ENCODE measurements around the gene ABI3BP.
"Not testable (repeated sequence)": the region's sequence is repeated elsewhere in the genome, so short reads cannot be mapped to it uniquely, and the experiment has no call there.

ABI3BP gene

GRCh38 chr3:100953103-100953502 lies 40.1 kb downstream of the ABI3BP start:
- no peak for DNase-seq (ENCODE audit: low read depth)
- peak; percentile 14 for TF ChIP-seq CTCF (conservative IDR thresholded peaks at IDR 0.05; ENCODE audit: low read depth, low read length)
- no peak overlapping the region for H3K4me3 ChIP-seq (ENCODE audit: low read length)

- no peak for DNase-seq (ENCODE audit: low read depth)
- no peak overlapping the region for H3K4me3 ChIP-seq (ENCODE audit: low read length)
- no peak for TF ChIP-seq CTCF (conservative IDR thresholded peaks at IDR 0.05; ENCODE audit: low read depth, low read length)
Measured at GRCh38 chr3:100947119-100947518, 46.1 kb downstream of the ABI3BP start.

- not testable (repeated sequence) for DNase-seq (ENCODE audit: low read depth); H3K4me3 ChIP-seq (ENCODE audit: low read length)
Measured at GRCh38 chr3:100946096-100946495, 47.1 kb downstream of the ABI3BP start.

- TF ChIP-seq CTCF (conservative IDR thresholded peaks at IDR 0.05; ENCODE audit: low read depth, low read length), result no peak
- DNase-seq (ENCODE audit: low read depth), result no peak
- no peak overlapping the region for H3K4me3 ChIP-seq (ENCODE audit: low read length)
Measured at GRCh38 chr3:100941451-100941850, 51.8 kb downstream of the ABI3BP start.

GRCh38 chr3:100941041-100941440 lies 52.2 kb downstream of the ABI3BP start:
- DNase-seq (ENCODE audit: low read depth), result no peak
- H3K4me3 ChIP-seq (ENCODE audit: low read length), result no peak overlapping the region
- TF ChIP-seq CTCF (conservative IDR thresholded peaks at IDR 0.05; ENCODE audit: low read depth, low read length), result no peak

GRCh38 chr3:100936931-100937330 lies 56.3 kb downstream of the ABI3BP start:
- H3K4me3 ChIP-seq (ENCODE audit: low read length), result no peak overlapping the region
- TF ChIP-seq CTCF (conservative IDR thresholded peaks at IDR 0.05; ENCODE audit: low read depth, low read length), result no peak
- DNase-seq (ENCODE audit: low read depth), result no peak

- H3K4me3 ChIP-seq (ENCODE audit: low read length), result no peak overlapping the region
- no peak for TF ChIP-seq CTCF (conservative IDR thresholded peaks at IDR 0.05; ENCODE audit: low read depth, low read length)
- no peak for DNase-seq (ENCODE audit: low read depth)
Measured at GRCh38 chr3:100932491-100932890, 60.7 kb downstream of the ABI3BP start.

Measured in retinal pigment epithelial cell (primary cell).